Breast epithelium (tissue), 3 donors: ENCODE results near the gene HDAC7.

ENCODE experiments used
- POLR2A ChIP-seq: fragments of 450-650 bp; IDR thresholded peaks from one replicate; pipeline ENCODE4 v1.6.1; 2016; ENCODE audit warnings: antibody characterized with exemption, mild to moderate bottlenecking, moderate library complexity
- TF ChIP-seq, protein P1 (sequence below), 3 donors: fragments of 450-650 bp; IDR thresholded peaks; one replicate each; pipeline ENCODE4 v1.5.1; 2016 to 2017; ENCODE audit warnings: antibody characterized with exemption in 3 of 3, mild to moderate bottlenecking in 3 of 3, moderate library complexity in 3 of 3

DNA sequence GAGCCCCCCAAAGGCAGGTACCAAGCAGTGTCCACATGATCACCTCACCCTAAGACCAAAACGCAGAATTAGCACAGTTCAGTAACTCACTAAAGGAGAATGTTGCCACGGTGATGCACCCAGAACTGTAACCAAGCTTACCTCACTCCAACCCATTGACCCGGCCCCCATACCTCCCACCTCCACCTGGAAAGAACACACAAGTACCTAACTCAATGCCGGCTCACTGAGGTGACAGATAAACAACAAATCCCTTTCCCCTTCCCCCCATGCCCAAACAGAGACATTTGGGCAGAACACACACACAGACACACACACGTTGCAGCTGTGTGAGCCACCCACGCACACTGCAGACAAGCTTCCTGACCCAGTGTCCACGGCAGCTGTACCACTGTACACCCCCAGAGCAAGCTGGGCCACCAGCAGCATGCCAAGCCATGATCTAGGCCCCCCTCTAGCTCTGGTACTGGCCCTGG is 62.3 kb downstream of the HDAC7 start:
- TF ChIP-seq, protein P1, sequence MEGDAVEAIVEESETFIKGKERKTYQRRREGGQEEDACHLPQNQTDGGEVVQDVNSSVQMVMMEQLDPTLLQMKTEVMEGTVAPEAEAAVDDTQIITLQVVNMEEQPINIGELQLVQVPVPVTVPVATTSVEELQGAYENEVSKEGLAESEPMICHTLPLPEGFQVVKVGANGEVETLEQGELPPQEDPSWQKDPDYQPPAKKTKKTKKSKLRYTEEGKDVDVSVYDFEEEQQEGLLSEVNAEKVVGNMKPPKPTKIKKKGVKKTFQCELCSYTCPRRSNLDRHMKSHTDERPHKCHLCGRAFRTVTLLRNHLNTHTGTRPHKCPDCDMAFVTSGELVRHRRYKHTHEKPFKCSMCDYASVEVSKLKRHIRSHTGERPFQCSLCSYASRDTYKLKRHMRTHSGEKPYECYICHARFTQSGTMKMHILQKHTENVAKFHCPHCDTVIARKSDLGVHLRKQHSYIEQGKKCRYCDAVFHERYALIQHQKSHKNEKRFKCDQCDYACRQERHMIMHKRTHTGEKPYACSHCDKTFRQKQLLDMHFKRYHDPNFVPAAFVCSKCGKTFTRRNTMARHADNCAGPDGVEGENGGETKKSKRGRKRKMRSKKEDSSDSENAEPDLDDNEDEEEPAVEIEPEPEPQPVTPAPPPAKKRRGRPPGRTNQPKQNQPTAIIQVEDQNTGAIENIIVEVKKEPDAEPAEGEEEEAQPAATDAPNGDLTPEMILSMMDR (IDR thresholded peaks at IDR 0.05): no peak
- TF ChIP-seq POLR2A: no peak
